ENCODE data around the gene PCDHA12.

The PCDHA12 gene

GRCh38 chr5:140925806-140926442 is 50.8 kb downstream of the PCDHA12 start, which contains the start of gene PCDHAC1:
Gene PCDHAC1 (plus strand): TSS chr5:140926299. CDS start chr5:140926893, 594 bp downstream.
- H3K27ac ChIP-seq: no peak within 1 kb of the TSS
- TF ChIP-seq CTCF (conservative IDR thresholded peaks at IDR 0.05): no peak

DNA sequence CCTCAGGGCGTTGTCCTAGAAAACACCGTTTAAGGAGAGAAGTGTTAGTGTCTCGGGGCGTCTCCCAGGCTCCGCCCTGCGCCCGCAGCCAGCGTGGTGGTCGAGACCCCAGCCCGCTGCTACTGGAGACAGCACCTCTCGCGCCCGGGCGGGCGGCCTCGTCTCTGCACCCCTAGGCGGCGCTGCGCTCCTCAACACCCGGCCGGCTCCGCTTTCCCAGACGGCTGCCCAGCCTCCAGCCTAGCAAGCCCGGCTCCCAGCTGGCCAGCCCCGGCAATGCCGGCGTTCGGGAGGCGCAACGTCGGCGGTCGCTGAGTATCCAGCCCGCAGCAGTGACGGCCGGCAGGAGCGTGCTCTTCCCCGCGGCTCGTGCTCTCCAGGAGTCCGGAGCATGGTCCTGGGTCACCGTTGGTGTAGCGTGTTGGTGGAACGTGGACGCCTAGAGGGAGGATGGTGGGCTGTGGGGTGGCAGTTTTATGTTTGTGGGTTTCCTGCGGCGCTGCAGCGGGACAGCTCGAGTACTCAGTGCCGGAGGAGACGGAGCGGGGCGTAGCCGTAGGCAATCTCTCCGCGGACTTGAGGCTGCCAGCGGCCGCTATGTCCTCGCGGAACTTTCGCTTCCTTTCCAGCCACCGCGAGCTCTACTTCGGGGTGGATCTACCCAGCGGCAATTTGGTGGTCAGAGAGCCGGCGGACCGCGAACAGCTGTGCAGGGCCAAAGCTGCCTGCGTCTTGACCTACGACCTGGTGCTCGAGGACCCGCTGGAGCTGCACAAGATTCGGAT is 51.5 kb downstream of the PCDHA12 start:
- no peak for TF ChIP-seq CTCF (conservative IDR thresholded peaks at IDR 0.05)
- no peak overlapping the region for H3K27ac ChIP-seq

DNA sequence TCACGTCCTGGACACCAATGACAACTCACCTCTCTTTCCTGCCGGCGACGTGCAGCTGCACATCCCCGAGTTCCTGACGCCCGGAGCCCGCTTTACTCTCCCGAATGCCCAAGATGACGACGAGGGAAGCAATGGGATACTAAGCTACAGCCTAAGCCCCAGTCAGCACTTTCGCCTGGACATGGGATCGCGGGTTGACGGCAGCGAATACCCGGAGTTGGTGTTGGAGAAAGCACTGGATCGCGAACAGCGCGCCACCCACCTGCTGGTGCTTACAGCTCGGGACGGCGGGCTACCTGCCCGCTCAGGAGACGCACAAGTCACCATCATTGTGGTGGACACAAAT is 52.1 kb downstream of the PCDHA12 start:
- H3K27ac ChIP-seq: no peak overlapping the region

More for the DNA sequence above, 52.1 kb downstream of the PCDHA12 start:
- no peak for TF ChIP-seq CTCF (conservative IDR thresholded peaks at IDR 0.05)

All from VCaP (cell line).